A549 (cell line): ENCODE measurements around the gene GLT6D1.

Source experiments
- CHD4 ChIP-seq: fragments of 200-600 bp; sonication (generic); IDR thresholded peaks from 2 replicates; pipeline ENCODE4 v1.6.1; 2016; ENCODE audit warnings: antibody characterized with exemption, mild to moderate bottlenecking, borderline replicate concordance
- CTCF ChIP-seq: fragments of >200 bp; sonication (Bioruptor Twin); formaldehyde crosslinking; IDR thresholded peaks from 3 replicates; pipeline ENCODE4 v1.5.1; 2016
- MAFK ChIP-seq: fragments of 450-650 bp; IDR thresholded peaks from 2 replicates; pipeline ENCODE4 v1.6.1; 2014; ENCODE audit not compliant: partially characterized antibody
- MAZ ChIP-seq: fragments of 150-350 bp; IDR thresholded peaks from 2 replicates; pipeline ENCODE4 v1.6.1; 2014; ENCODE audit warnings: antibody characterized with exemption, low read depth, low read length, borderline replicate concordance
- POLR2A ChIP-seq: IDR thresholded peaks from 2 replicates; pipeline ENCODE4 v1.6.1; 2012; ENCODE audit warnings: mild to moderate bottlenecking, low read length

GRCh38 chr9:135681161-135681560 is 41.8 kb upstream of the GLT6D1 start:
- TF ChIP-seq MAFK, result no peak
- TF ChIP-seq CTCF, result no peak
- no peak for TF ChIP-seq CHD4
- no peak for TF ChIP-seq POLR2A
- no peak for TF ChIP-seq MAZ
